Glutamatergic neuron (in vitro differentiated cells): Measurements from ENCODE around the gene PAEP. TPM values are rescaled to one million over a fixed set of nuclear protein-coding genes. Genes with fewer than 3 reads are reported as not detected.

Experiments used
- DNase-seq: peaks from one replicate; pipeline ENCODE4 v3.0.0; 2022
- H3K27ac Mint-ChIP-seq: one replicate; pipeline ENCODE4 v1.8.0; 2020; ENCODE audit warnings: mild to moderate bottlenecking, mixed read lengths, inconsistent platforms; ENCODE audit not compliant: unreplicated experiment
- H3K27me3 Mint-ChIP-seq: one replicate; pipeline ENCODE4 v1.8.0; 2020; ENCODE audit warnings: mild to moderate bottlenecking, moderate library complexity, mixed read lengths, inconsistent platforms; ENCODE audit not compliant: unreplicated experiment
- H3K36me3 Mint-ChIP-seq: one replicate; pipeline ENCODE4 v1.8.0; 2020; ENCODE audit warnings: mild to moderate bottlenecking, mixed read lengths, inconsistent platforms; ENCODE audit not compliant: unreplicated experiment
- H3K4me1 Mint-ChIP-seq: one replicate; pipeline ENCODE4 v1.8.0; 2020; ENCODE audit warnings: mild to moderate bottlenecking, low read depth, mixed read lengths, inconsistent platforms; ENCODE audit not compliant: unreplicated experiment
- H3K4me3 Mint-ChIP-seq: one replicate; pipeline ENCODE4 v1.8.0; 2020; ENCODE audit warnings: mild to moderate bottlenecking, mixed read lengths, inconsistent platforms; ENCODE audit not compliant: unreplicated experiment
- H3K9me3 Mint-ChIP-seq: one replicate; pipeline ENCODE4 v1.8.0; 2020; ENCODE audit warnings: mild to moderate bottlenecking, moderate library complexity, mixed read lengths, inconsistent platforms; ENCODE audit not compliant: unreplicated experiment
- CTCF ChIP-seq: fragments of 200-600 bp; sonication (generic); IDR thresholded peaks from one replicate; pipeline ENCODE4 v1.5.0; 2021; ENCODE audit not compliant: partially characterized antibody, unreplicated experiment
- total RNA-seq: library from RNA; stranded (reverse); fragmentation: NEBNext Ultra II Directional; extraction: Animal tissue kit (Norgen Biotek cat#: 25700); gene quantifications from one replicate; pipeline ENCODE4 v1.2.1, GENCODE V29; 2021; ENCODE audit not compliant: unreplicated experiment

Gene PAEP
- total RNA-seq, 1 donor from 2014 or later, result not detected

DNA sequence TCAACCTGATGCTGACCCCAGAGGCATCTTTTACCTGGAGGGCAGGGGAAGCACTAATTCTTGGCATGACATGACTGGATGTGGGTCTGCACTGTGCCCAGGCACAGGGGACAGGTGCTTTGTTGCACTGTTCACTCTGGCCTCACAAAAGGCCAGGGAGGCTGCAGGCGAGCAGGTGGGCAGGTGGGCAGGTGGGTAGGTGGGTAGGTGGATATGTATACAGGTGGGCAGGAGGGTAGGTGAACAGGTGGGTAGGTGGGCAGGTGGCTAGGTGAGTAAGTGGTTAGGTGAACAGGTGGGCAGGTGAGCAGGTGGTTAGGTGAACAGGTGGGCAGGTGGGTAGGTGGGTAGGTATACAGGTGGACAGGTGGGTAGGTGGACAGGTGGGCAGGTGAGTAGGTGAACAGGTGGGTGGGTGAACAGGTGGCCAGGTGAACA lies 1.5 kb downstream of the PAEP start:
- H3K27ac Mint-ChIP-seq, result no peak overlapping the region
- no peak for TF ChIP-seq CTCF
- no peak for DNase-seq
- H3K36me3 Mint-ChIP-seq, result no peaks in the 10 kb centered on the region
- H3K4me3 Mint-ChIP-seq, result no peak overlapping the region
- H3K27me3 Mint-ChIP-seq, result peaks cover 13% of the 10 kb centered on the region
- H3K9me3 Mint-ChIP-seq, result peaks cover 2% of the 10 kb centered on the region
- H3K4me1 Mint-ChIP-seq, result no peaks in the 10 kb centered on the region

GRCh38 chr9:135563858-135564257 lies 2.3 kb downstream of the PAEP start:
- H3K27me3 Mint-ChIP-seq, result peaks cover 8% of the 10 kb centered on the region
- no peak for TF ChIP-seq CTCF
- H3K9me3 Mint-ChIP-seq, result peaks cover 2% of the 10 kb centered on the region
- DNase-seq, result no peak
- H3K27ac Mint-ChIP-seq, result no peak overlapping the region
- no peak overlapping the region for H3K4me3 Mint-ChIP-seq
- H3K36me3 Mint-ChIP-seq, result no peaks in the 10 kb centered on the region
- H3K4me1 Mint-ChIP-seq, result no peaks in the 10 kb centered on the region

GRCh38 chr9:135565141-135565628 lies 3.6 kb downstream of the PAEP start:
- no peaks in the 10 kb centered on the region for H3K36me3 Mint-ChIP-seq
- TF ChIP-seq CTCF, result no peak
- no peak overlapping the region for H3K4me3 Mint-ChIP-seq
- no peak for DNase-seq
- H3K27me3 Mint-ChIP-seq, result peaks cover 7% of the 10 kb centered on the region
- H3K9me3 Mint-ChIP-seq, result peaks cover 2% of the 10 kb centered on the region
- no peak overlapping the region for H3K27ac Mint-ChIP-seq
- H3K4me1 Mint-ChIP-seq, result no peaks in the 10 kb centered on the region

GRCh38 chr9:135565636-135566035 lies 4.1 kb downstream of the PAEP start:
- no peak overlapping the region for H3K4me3 Mint-ChIP-seq
- H3K4me1 Mint-ChIP-seq, result no peaks in the 10 kb centered on the region
- DNase-seq, result no peak
- no peaks in the 10 kb centered on the region for H3K36me3 Mint-ChIP-seq
- H3K27ac Mint-ChIP-seq, result no peak overlapping the region
- H3K9me3 Mint-ChIP-seq, result peaks cover 2% of the 10 kb centered on the region
- peaks cover 7% of the 10 kb centered on the region for H3K27me3 Mint-ChIP-seq
- no peak for TF ChIP-seq CTCF

- peaks cover 7% of the 10 kb centered on the region for H3K27me3 Mint-ChIP-seq
- H3K27ac Mint-ChIP-seq, result no peak overlapping the region
Observed at GRCh38 chr9:135566552-135566951, 5.0 kb downstream of the PAEP start.

More at GRCh38 chr9:135566552-135566951, 5.0 kb downstream of the PAEP start:
- TF ChIP-seq CTCF, result no peak
- no peaks in the 10 kb centered on the region for H3K36me3 Mint-ChIP-seq
- no peaks in the 10 kb centered on the region for H3K4me1 Mint-ChIP-seq
- peaks cover 2% of the 10 kb centered on the region for H3K9me3 Mint-ChIP-seq
- H3K4me3 Mint-ChIP-seq, result no peak overlapping the region
- DNase-seq, result no peak
